Measurements from ENCODE around the gene PDGFC.

DNA sequence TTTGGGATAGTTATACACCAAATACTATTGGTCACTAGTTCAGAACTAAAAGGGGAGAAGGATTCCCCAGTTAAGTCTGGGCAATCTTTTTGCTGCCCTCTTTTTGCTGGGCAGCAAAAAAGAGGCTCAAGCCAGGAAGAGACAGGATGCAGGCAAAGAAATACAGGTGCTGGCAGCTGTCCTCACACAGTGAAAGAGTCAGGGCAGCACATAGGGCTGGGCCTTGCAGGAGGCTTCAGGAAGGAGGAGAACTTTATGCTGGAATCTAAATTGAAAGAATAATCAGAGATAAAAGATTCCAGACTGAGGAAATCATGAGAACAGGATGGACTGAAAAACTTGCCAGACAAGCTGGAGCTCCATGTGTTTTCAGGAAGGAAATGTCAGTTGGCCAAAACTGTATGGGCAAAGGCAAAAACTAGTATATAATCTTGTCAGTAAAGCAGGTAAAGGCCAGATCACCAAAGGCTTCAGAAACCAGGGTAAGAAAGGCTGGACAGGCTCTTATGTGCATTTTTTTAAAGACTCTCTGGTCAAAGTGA is 46.8 kb downstream of the PDGFC start:
- TF ChIP-seq, protein P1, sequence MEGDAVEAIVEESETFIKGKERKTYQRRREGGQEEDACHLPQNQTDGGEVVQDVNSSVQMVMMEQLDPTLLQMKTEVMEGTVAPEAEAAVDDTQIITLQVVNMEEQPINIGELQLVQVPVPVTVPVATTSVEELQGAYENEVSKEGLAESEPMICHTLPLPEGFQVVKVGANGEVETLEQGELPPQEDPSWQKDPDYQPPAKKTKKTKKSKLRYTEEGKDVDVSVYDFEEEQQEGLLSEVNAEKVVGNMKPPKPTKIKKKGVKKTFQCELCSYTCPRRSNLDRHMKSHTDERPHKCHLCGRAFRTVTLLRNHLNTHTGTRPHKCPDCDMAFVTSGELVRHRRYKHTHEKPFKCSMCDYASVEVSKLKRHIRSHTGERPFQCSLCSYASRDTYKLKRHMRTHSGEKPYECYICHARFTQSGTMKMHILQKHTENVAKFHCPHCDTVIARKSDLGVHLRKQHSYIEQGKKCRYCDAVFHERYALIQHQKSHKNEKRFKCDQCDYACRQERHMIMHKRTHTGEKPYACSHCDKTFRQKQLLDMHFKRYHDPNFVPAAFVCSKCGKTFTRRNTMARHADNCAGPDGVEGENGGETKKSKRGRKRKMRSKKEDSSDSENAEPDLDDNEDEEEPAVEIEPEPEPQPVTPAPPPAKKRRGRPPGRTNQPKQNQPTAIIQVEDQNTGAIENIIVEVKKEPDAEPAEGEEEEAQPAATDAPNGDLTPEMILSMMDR (IDR thresholded peaks at IDR 0.05; ENCODE audit: borderline replicate concordance, extremely low read depth, low read length, poor library complexity, severe bottlenecking): no peak
- TF ChIP-seq EZH2 (IDR thresholded peaks at IDR 0.05; ENCODE audit: borderline replicate concordance, low read depth, low read length, severe bottlenecking): no peak

All from DND-41 (cell line).